Activated CD4-positive, alpha-beta memory T cell treated with anti-CD3 and anti-CD28 coated beads for 36 hours (primary cell): ENCODE data around the gene YAE1. TPM values are rescaled to one million over a fixed set of nuclear protein-coding genes. Genes with fewer than 3 reads are reported as not detected.

Experiments used
- total RNA-seq, 2 experiments: library from RNA; stranded (reverse); gene quantifications; one replicate each; pipeline ENCODE4 v1.2.3, GENCODE V29; 2021

Gene YAE1
- total RNA-seq, 2 experiments from 2014 or later = 7.3 to 8.8 TPM

Other genes with a start within 250 kb of the YAE1 start
- gene RALA, start 57.2 kb downstream of the YAE1 start, total RNA-seq = 10 to 100 TPM; 27.1 to 31.4 TPM